Measurements from ENCODE around the gene NFATC3. TPM values are rescaled to one million over a fixed set of nuclear protein-coding genes. Genes with fewer than 3 reads are reported as not detected.
A peak's percentile ranks its signal among the peaks of the same experiment; 100 is the strongest.

Gene NFATC3
- total RNA-seq, 1 donor from 2014 or later = 34.2 TPM

- Mint-ChIP-seq H3K9me3 (no peaks in the 10 kb centered on the region), H3K4me1 (peaks cover 26% of the 10 kb centered on the region), H3K27ac (no peak overlapping the region), H3K27me3 (ENCODE audit: insufficient read depth, low read depth) (no peaks in the 10 kb centered on the region), H3K4me3 (no peak overlapping the region), H3K36me3 (no peaks in the 10 kb centered on the region)
- Histone ChIP-seq H3K9me3 (ENCODE audit: low read depth) (no peaks in the 10 kb centered on the region), H3K9ac (no peak overlapping the region), H3K27me3 (peaks cover 6% of the 10 kb centered on the region), H3K4me1 (peaks cover 13% of the 10 kb centered on the region), H3K4me2 (no peak overlapping the region), H3K36me3 (no peaks in the 10 kb centered on the region), H2AFZ (replicated peaks) (no peak overlapping the region), H3F3A (ENCODE audit: low read depth) (peaks cover 11% of the 10 kb centered on the region), H3K27ac (no peak overlapping the region), H3K4me3 (no peak overlapping the region), H3K79me2 (ENCODE audit: low read depth) (peaks cover 32% of the 10 kb centered on the region), H4K20me1 (ENCODE audit: low read depth) (peaks cover 3% of the 10 kb centered on the region)
- DNase-seq (ENCODE audit: low spot score) = no peak
- TF ChIP-seq CTCF (IDR thresholded peaks at IDR 0.05) (no peak), EZH2 (IDR thresholded peaks at IDR 0.05) (no peak), EZH2phosphoT487 (IDR thresholded peaks at IDR 0.05) (no peak)
These were observed 185.2 kb downstream of the NFATC3 start for GRCh38 chr16:68270353-68270752.

- Mint-ChIP-seq H3K4me3 (no peak overlapping the region), H3K36me3 (no peaks in the 10 kb centered on the region), H3K27ac (peak overlapping the region; percentile 33), H3K27me3 (ENCODE audit: insufficient read depth, low read depth) (no peaks in the 10 kb centered on the region), H3K9me3 (no peaks in the 10 kb centered on the region), H3K4me1 (peaks cover 13% of the 10 kb centered on the region)
- no peak for TF ChIP-seq EZH2phosphoT487 (IDR thresholded peaks at IDR 0.05)
- no peak for TF ChIP-seq CTCF (IDR thresholded peaks at IDR 0.05)
- TF ChIP-seq EZH2 (IDR thresholded peaks at IDR 0.05) = no peak
- H3K4me3 ChIP-seq = no peak overlapping the region
- H3K4me2 ChIP-seq = no peak overlapping the region
- H3K9me3 ChIP-seq (ENCODE audit: low read depth) = no peaks in the 10 kb centered on the region
- peaks cover 3% of the 10 kb centered on the region for H4K20me1 ChIP-seq (ENCODE audit: low read depth)
- no peaks in the 10 kb centered on the region for H3K27me3 ChIP-seq
- peaks cover 14% of the 10 kb centered on the region for H3K79me2 ChIP-seq (ENCODE audit: low read depth)
- no peak overlapping the region for H3K9ac ChIP-seq
- no peak overlapping the region for H2AFZ ChIP-seq (replicated peaks)
- H3K4me1 ChIP-seq = peaks cover 9% of the 10 kb centered on the region
- H3F3A ChIP-seq (ENCODE audit: low read depth) = peaks cover 11% of the 10 kb centered on the region
- DNase-seq (ENCODE audit: low spot score) = no peak
- H3K36me3 ChIP-seq = no peaks in the 10 kb centered on the region
- no peak overlapping the region for H3K27ac ChIP-seq
These were observed 187.5 kb downstream of the NFATC3 start for GRCh38 chr16:68272507-68273209.

GRCh38 chr16:68273459-68273858 lies 188.3 kb downstream of the NFATC3 start:
- H3K9me3 Mint-ChIP-seq = no peaks in the 10 kb centered on the region
- H3K79me2 ChIP-seq (ENCODE audit: low read depth) = peaks cover 8% of the 10 kb centered on the region

More at GRCh38 chr16:68273459-68273858, 188.3 kb downstream of the NFATC3 start:
- H3K27ac Mint-ChIP-seq = no peak overlapping the region
- Histone ChIP-seq H3K4me3 (no peak overlapping the region), H3K4me2 (no peak overlapping the region), H3K4me1 (peaks cover under 1% of the 10 kb centered on the region), H4K20me1 (ENCODE audit: low read depth) (no peaks in the 10 kb centered on the region), H3K36me3 (no peaks in the 10 kb centered on the region), H3K27me3 (no peaks in the 10 kb centered on the region), H3F3A (ENCODE audit: low read depth) (peaks cover 11% of the 10 kb centered on the region), H3K27ac (no peak overlapping the region), H3K9ac (no peak overlapping the region), H2AFZ (replicated peaks) (no peak overlapping the region), H3K9me3 (ENCODE audit: low read depth) (no peaks in the 10 kb centered on the region)
- no peak for TF ChIP-seq CTCF (IDR thresholded peaks at IDR 0.05)
- TF ChIP-seq EZH2phosphoT487 (IDR thresholded peaks at IDR 0.05) = no peak
- no peak for TF ChIP-seq EZH2 (IDR thresholded peaks at IDR 0.05)
- DNase-seq (ENCODE audit: low spot score) = no peak
- H3K4me1 Mint-ChIP-seq = peaks cover 6% of the 10 kb centered on the region
- H3K4me3 Mint-ChIP-seq = no peak overlapping the region
- H3K36me3 Mint-ChIP-seq = no peaks in the 10 kb centered on the region
- no peaks in the 10 kb centered on the region for H3K27me3 Mint-ChIP-seq (ENCODE audit: insufficient read depth, low read depth)

Data from neural progenitor cell (in vitro differentiated cells).